A549 (cell line): ENCODE measurements around the gene ZMAT3.

Experiments
- CTCF ChIP-seq: fragments of >200 bp; sonication (Bioruptor Twin); formaldehyde crosslinking; IDR thresholded peaks from 3 replicates; pipeline ENCODE4 v1.5.1; 2016
- HDAC2 ChIP-seq: fragments of 200-600 bp; sonication (generic); IDR thresholded peaks from 2 replicates; pipeline ENCODE4 v1.6.1; 2016
- HES2 ChIP-seq: fragments of >200 bp; sonication (Bioruptor Twin); formaldehyde crosslinking; IDR thresholded peaks from 2 replicates; pipeline ENCODE4 v1.6.1; 2016
- HOXB13 ChIP-seq: fragments of 250-450 bp; sonication (Bioruptor Pico); IDR thresholded peaks from 2 replicates; pipeline ENCODE4 v1.5.0; 2020; ENCODE audit warnings: low read depth, mild to moderate bottlenecking, moderate library complexity
- JUN ChIP-seq, 2 experiments: fragments of >200 bp; sonication (Bioruptor Twin); formaldehyde crosslinking; IDR thresholded peaks; 2 replicates in 1 of 2; 3 replicates in 1 of 2; pipeline ENCODE4 v1.6.1; 2016 to 2017
- JUNB ChIP-seq: fragments of >200 bp; sonication (Bioruptor Twin); formaldehyde crosslinking; IDR thresholded peaks from 2 replicates; pipeline ENCODE4 v1.6.1; 2016
- MAFK ChIP-seq: fragments of 450-650 bp; IDR thresholded peaks from 2 replicates; pipeline ENCODE4 v1.6.1; 2014; ENCODE audit not compliant: partially characterized antibody
- MAX ChIP-seq: IDR thresholded peaks from 2 replicates; pipeline ENCODE4 v1.6.1; 2012
- NFE2L2 ChIP-seq: fragments of 150-350 bp; conservative IDR thresholded peaks from 2 replicates; pipeline ENCODE4 v1.6.1; 2014; ENCODE audit warnings: low read length

- no peak for TF ChIP-seq CTCF
- TF ChIP-seq MAFK, result no peak
- TF ChIP-seq HDAC2, result no peak
- TF ChIP-seq JUNB, result no peak
- TF ChIP-seq HOXB13 (CRISPR knock-in tag), result no peak
- TF ChIP-seq JUN (IDR thresholded peaks at IDR 0.05), result no peak
- no peak for TF ChIP-seq NFE2L2
- no peak for TF ChIP-seq HES2
- no peak for TF ChIP-seq MAX
These were observed 81.3 kb downstream of the ZMAT3 start for GRCh38 chr3:178990293-178990692.
